Loucy (cell line): ENCODE measurements around the gene MACROD2.

Experiments used
- H2AFZ ChIP-seq: fragments of 200-600 bp; sonication (generic); 2 replicates; pipeline ENCODE4 v1.6.0; 2016; ENCODE audit warnings: antibody characterized with exemption, mild to moderate bottlenecking, low read length, moderate library complexity
- H3F3A ChIP-seq: fragments of 200-600 bp; 2 replicates; pipeline ENCODE4 v1.6.0; 2016; ENCODE audit warnings: antibody characterized with exemption, low read depth, mild to moderate bottlenecking
- H3K27me3 ChIP-seq: fragments of 200-600 bp; sonication (generic); 2 replicates; pipeline ENCODE4 v1.6.1; 2014; ENCODE audit warnings: low read length, mild to moderate bottlenecking; ENCODE audit not compliant: insufficient read depth, poor library complexity, severe bottlenecking
- H3K36me3 ChIP-seq: fragments of 200-600 bp; sonication (generic); 2 replicates; pipeline ENCODE4 v1.6.1; 2016; ENCODE audit warnings: low read length; ENCODE audit not compliant: insufficient read depth
- H3K4me1 ChIP-seq: fragments of 200-600 bp; sonication (generic); 2 replicates; pipeline ENCODE4 v1.5.1; 2014; ENCODE audit warnings: low read length, mild to moderate bottlenecking; ENCODE audit not compliant: insufficient read depth, poor library complexity, severe bottlenecking
- H3K4me2 ChIP-seq: fragments of 200-600 bp; sonication (generic); 2 replicates; pipeline ENCODE4 v1.6.0; 2014; ENCODE audit warnings: antibody characterized with exemption, low read length, low read depth, mild to moderate bottlenecking; ENCODE audit not compliant: poor library complexity, severe bottlenecking
- H3K4me3 ChIP-seq: fragments of 200-600 bp; sonication (generic); 2 replicates; pipeline ENCODE4 v1.5.1; 2014; ENCODE audit warnings: low read length, mild to moderate bottlenecking, mixed read lengths; ENCODE audit not compliant: poor library complexity, severe bottlenecking
- H3K79me2 ChIP-seq: fragments of 200-600 bp; sonication (generic); 2 replicates; pipeline ENCODE4 v1.6.1; 2014; ENCODE audit warnings: low read length; ENCODE audit not compliant: insufficient read depth
- H3K9ac ChIP-seq: fragments of 200-600 bp; sonication (generic); 2 replicates; pipeline ENCODE4 v1.6.0; 2014; ENCODE audit warnings: mild to moderate bottlenecking, low read depth, low read length, moderate library complexity; ENCODE audit not compliant: poor library complexity, severe bottlenecking
- H3K9me2 ChIP-seq: fragments of 200-600 bp; sonication (generic); replicated peaks from 2 replicates; pipeline ENCODE4 v1.6.1; 2016; ENCODE audit warnings: low read depth, low read length, mixed read lengths
- H3K9me3 ChIP-seq: fragments of 200-600 bp; sonication (generic); 2 replicates; pipeline ENCODE4 v1.6.1; 2014; ENCODE audit warnings: mild to moderate bottlenecking, antibody characterized with exemption, low read length, low read depth; ENCODE audit not compliant: insufficient read depth
- H4K20me1 ChIP-seq: fragments of 200-600 bp; sonication (generic); 2 replicates; pipeline ENCODE4 v1.6.0; 2014; ENCODE audit warnings: antibody characterized with exemption, low read length, mild to moderate bottlenecking; ENCODE audit not compliant: insufficient read depth, poor library complexity, severe bottlenecking
- EZH2phosphoT487 ChIP-seq: fragments of 200-600 bp; IDR thresholded peaks from 2 replicates; pipeline ENCODE4 v1.6.1; 2018; ENCODE audit warnings: antibody characterized with exemption, mild to moderate bottlenecking, moderate library complexity, borderline replicate concordance
- TF ChIP-seq, protein P1 (sequence below): fragments of 200-600 bp; sonication (generic); conservative IDR thresholded peaks from 2 replicates; pipeline ENCODE4 v1.5.1; 2014; ENCODE audit warnings: mild to moderate bottlenecking, antibody characterized with exemption, low read length

MACROD2 gene

DNA sequence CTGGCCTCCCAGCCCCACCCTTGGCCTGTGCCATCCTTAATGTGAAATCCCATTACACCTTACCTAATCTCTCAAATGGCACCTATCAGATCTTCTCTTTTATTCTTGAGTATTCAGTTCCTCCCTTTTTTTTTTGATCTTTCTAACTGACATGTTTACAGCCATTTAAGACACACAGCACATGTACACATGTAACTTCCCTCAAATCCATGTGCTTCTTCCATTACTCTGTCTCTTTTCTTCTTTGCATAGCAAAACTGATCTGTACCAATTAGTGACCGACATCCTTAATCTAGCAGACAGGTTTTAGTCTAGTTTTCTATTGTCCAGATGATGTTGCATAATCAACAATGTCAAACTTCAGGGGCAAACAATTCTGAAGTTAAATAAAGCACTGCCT, 755.9 kb downstream of the MACROD2 start:
- Histone ChIP-seq H3K4me2 (no peak overlapping the region), H3K9me3 (no peaks in the 10 kb centered on the region; the same call in 1 of the 2 replicates), H2AFZ (no peak overlapping the region), H3K4me3 (no peak overlapping the region), H3K79me2 (no peaks in the 10 kb centered on the region), H3K9me2 (no peaks in the 10 kb centered on the region), H3K27me3 (no peaks in the 10 kb centered on the region), H3K36me3 (no peaks in the 10 kb centered on the region), H3F3A (no peaks in the 10 kb centered on the region), H3K9ac (no peak overlapping the region), H3K4me1 (no peaks in the 10 kb centered on the region), H4K20me1 (no peaks in the 10 kb centered on the region)
- no peak for TF ChIP-seq EZH2phosphoT487

DNA sequence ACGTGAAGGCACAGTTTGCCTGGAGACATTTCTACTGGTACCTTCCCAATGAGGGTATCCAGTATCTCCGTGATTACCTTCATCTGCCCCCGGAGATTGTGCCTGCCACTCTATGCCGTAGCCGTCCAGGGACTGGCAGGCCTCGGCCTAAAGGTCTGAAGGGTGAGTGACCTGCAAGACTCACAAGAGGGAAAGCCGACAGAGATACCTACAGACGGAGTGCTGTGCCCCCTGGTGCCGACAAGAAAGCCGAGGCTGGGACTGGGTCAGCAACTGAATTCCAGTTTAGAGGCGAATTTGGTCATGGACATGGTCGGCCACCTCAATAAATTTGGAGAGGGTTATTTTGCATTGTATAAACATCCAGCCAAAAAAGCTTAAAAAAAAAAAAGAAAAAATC, 762.4 kb downstream of the MACROD2 start:
- no peaks in the 10 kb centered on the region for H3K9me2 ChIP-seq
- no peaks in the 10 kb centered on the region for H3F3A ChIP-seq
- no peak overlapping the region for H3K9ac ChIP-seq
- H3K79me2 ChIP-seq: no peaks in the 10 kb centered on the region
- TF ChIP-seq EZH2phosphoT487: no peak
- TF ChIP-seq, protein P1, sequence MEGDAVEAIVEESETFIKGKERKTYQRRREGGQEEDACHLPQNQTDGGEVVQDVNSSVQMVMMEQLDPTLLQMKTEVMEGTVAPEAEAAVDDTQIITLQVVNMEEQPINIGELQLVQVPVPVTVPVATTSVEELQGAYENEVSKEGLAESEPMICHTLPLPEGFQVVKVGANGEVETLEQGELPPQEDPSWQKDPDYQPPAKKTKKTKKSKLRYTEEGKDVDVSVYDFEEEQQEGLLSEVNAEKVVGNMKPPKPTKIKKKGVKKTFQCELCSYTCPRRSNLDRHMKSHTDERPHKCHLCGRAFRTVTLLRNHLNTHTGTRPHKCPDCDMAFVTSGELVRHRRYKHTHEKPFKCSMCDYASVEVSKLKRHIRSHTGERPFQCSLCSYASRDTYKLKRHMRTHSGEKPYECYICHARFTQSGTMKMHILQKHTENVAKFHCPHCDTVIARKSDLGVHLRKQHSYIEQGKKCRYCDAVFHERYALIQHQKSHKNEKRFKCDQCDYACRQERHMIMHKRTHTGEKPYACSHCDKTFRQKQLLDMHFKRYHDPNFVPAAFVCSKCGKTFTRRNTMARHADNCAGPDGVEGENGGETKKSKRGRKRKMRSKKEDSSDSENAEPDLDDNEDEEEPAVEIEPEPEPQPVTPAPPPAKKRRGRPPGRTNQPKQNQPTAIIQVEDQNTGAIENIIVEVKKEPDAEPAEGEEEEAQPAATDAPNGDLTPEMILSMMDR: no peak
- H3K27me3 ChIP-seq: no peaks in the 10 kb centered on the region
- H3K4me2 ChIP-seq: no peak overlapping the region
- H2AFZ ChIP-seq: no peak overlapping the region
- no peaks in the 10 kb centered on the region for H3K4me1 ChIP-seq
- no peaks in the 10 kb centered on the region for H4K20me1 ChIP-seq
- no peak overlapping the region for H3K4me3 ChIP-seq
- H3K36me3 ChIP-seq: no peaks in the 10 kb centered on the region
- no peaks in the 10 kb centered on the region for H3K9me3 ChIP-seq

DNA sequence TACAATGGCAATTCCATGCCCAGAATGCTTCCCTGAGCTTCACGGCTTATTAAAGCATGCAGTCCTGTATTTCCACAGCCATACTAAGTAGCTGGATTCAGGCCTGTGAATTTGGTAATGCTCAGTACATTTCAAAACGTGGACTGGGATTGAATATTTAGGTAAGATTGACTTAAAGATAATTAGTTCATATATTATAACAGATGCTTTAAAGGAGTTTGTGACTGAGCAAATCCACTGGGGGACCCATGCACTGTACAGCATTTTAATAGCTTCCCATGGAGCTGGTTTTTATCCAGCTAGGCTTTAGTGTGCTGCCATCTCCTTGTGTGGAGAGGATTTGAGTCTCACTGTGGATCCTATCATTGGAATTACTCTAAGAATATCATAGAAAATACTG, 763.0 kb downstream of the MACROD2 start:
- Histone ChIP-seq H3K4me2 (no peak overlapping the region), H3K79me2 (no peaks in the 10 kb centered on the region), H2AFZ (no peak overlapping the region), H4K20me1 (no peaks in the 10 kb centered on the region), H3F3A (no peaks in the 10 kb centered on the region), H3K36me3 (no peaks in the 10 kb centered on the region), H3K9me3 (no peaks in the 10 kb centered on the region), H3K27me3 (no peaks in the 10 kb centered on the region), H3K4me3 (no peak overlapping the region), H3K4me1 (no peaks in the 10 kb centered on the region), H3K9me2 (no peaks in the 10 kb centered on the region), H3K9ac (no peak overlapping the region)
- TF ChIP-seq, protein P1: no peak
- TF ChIP-seq EZH2phosphoT487: no peak

DNA sequence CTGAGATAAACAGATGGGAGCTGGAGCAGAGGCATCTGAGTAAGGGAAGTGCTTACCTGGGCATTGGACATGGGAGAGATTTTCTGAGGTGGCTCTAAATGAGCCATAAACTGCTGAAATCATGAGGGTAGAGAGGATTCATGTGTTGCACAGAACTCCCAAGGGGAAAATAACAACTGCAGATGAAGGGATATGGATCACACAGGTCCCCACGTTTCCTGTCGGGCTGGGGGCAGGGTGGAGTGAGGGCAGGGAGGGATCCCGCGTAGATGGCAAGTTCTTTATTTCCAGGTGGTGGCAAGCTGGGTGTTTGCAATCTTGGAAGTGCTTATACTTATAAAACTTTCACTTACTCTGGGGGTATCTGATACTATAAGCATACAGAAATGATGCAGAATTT, 764.7 kb downstream of the MACROD2 start:
- Histone ChIP-seq H3K4me2 (no peak overlapping the region), H4K20me1 (no peaks in the 10 kb centered on the region), H3K79me2 (no peaks in the 10 kb centered on the region), H3K9ac (no peak overlapping the region), H3K4me1 (no peaks in the 10 kb centered on the region), H3K9me2 (no peaks in the 10 kb centered on the region), H2AFZ (no peak overlapping the region), H3K4me3 (no peak overlapping the region), H3K36me3 (no peaks in the 10 kb centered on the region), H3K27me3 (no peaks in the 10 kb centered on the region), H3F3A (no peaks in the 10 kb centered on the region), H3K9me3 (no peaks in the 10 kb centered on the region)
- TF ChIP-seq, protein P1: no peak
- no peak for TF ChIP-seq EZH2phosphoT487
